Prostate gland (tissue), 2 donors: Measurements from ENCODE around the gene REG4.

Experiments
- POLR2AphosphoS5 ChIP-seq: sonication (generic); formaldehyde crosslinking; IDR thresholded peaks from one replicate; pipeline ENCODE4 v1.6.1; 2017; ENCODE audit warnings: antibody characterized with exemption
- TF ChIP-seq, protein P1 (sequence below), 4 experiments: fragments of 200-600 bp in 2 of 4; fragments of 450-650 bp in 2 of 4; sonication (generic) in 2 of 4; IDR thresholded peaks; 1 replicate in 3 of 4; 2 replicates in 1 of 4; pipeline ENCODE4 v1.5.1; 2016 to 2019; ENCODE audit warnings: antibody characterized with exemption in 4 of 4, mild to moderate bottlenecking in 2 of 4, moderate library complexity in 2 of 4

DNA sequence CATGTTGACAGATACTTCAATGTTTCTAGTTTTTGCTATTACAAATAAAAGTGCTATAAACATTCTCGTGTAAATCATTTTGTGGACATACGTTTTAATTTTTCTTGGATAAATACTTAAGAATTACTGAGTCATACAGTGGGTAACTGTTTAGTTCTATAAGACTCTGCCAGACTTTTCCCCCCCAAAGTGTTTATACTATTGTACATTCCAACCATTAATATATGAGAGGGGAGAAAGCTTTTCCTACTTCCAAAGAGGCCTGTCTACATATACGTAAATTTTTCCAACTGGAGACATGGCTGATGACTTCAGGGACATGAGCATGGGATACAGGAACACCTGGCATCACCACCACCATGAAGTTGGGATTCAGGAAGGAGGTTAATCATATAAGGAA lies 17.0 kb upstream of the REG4 start:
- no peak for TF ChIP-seq POLR2AphosphoS5
- TF ChIP-seq, protein P1, sequence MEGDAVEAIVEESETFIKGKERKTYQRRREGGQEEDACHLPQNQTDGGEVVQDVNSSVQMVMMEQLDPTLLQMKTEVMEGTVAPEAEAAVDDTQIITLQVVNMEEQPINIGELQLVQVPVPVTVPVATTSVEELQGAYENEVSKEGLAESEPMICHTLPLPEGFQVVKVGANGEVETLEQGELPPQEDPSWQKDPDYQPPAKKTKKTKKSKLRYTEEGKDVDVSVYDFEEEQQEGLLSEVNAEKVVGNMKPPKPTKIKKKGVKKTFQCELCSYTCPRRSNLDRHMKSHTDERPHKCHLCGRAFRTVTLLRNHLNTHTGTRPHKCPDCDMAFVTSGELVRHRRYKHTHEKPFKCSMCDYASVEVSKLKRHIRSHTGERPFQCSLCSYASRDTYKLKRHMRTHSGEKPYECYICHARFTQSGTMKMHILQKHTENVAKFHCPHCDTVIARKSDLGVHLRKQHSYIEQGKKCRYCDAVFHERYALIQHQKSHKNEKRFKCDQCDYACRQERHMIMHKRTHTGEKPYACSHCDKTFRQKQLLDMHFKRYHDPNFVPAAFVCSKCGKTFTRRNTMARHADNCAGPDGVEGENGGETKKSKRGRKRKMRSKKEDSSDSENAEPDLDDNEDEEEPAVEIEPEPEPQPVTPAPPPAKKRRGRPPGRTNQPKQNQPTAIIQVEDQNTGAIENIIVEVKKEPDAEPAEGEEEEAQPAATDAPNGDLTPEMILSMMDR (IDR thresholded peaks at IDR 0.05) = no peak
